SHP77 treated with DMSO at 0.1 percent for 48 hours (cell line): ENCODE results near the gene EPB41.
"Not testable (repeated sequence)": the region's sequence is repeated elsewhere in the genome, so short reads cannot be mapped to it uniquely, and the experiment has no call there.

Source experiments
- DNase-seq: peaks from one replicate; lab custom pipeline; 2025; lab: John Stamatoyannopoulos, UW

Gene EPB41

GRCh38 chr1:29133861-29134694 lies 219.7 kb downstream of the EPB41 start:
- no peak for DNase-seq

GRCh38 chr1:29134695-29135028 lies 220.3 kb downstream of the EPB41 start:
- DNase-seq, result no peak

GRCh38 chr1:29136391-29136915 lies 222.1 kb downstream of the EPB41 start:
- DNase-seq, result no peak

GRCh38 chr1:29142714-29143113 lies 228.3 kb downstream of the EPB41 start:
- no peak for DNase-seq

- no peak for DNase-seq
Measured at GRCh38 chr1:29144178-29144577, 229.8 kb downstream of the EPB41 start.

GRCh38 chr1:29145739-29146437 lies 231.5 kb downstream of the EPB41 start:
- DNase-seq, result no peak

GRCh38 chr1:29148656-29149491 lies 234.5 kb downstream of the EPB41 start:
- DNase-seq, result no peak

- DNase-seq, result not testable (repeated sequence)
Measured at GRCh38 chr1:29150346-29150745, 236.0 kb downstream of the EPB41 start.

GRCh38 chr1:29152046-29152805 lies 237.9 kb downstream of the EPB41 start:
- no peak for DNase-seq

GRCh38 chr1:29156543-29157268 lies 242.3 kb downstream of the EPB41 start:
- no peak for DNase-seq

- DNase-seq, result no peak
Measured at GRCh38 chr1:29157269-29157601, 242.9 kb downstream of the EPB41 start.

GRCh38 chr1:29159773-29160172 lies 245.4 kb downstream of the EPB41 start:
- no peak for DNase-seq

GRCh38 chr1:29162025-29162424 lies 247.7 kb downstream of the EPB41 start:
- DNase-seq, result no peak

GRCh38 chr1:29162476-29163138 lies 248.2 kb downstream of the EPB41 start:
- DNase-seq, result no peak

- DNase-seq, result no peak
Measured at GRCh38 chr1:29164588-29164987, 250.2 kb downstream of the EPB41 start.

- DNase-seq, result no peak
Measured at GRCh38 chr1:29166291-29166878, 252.0 kb downstream of the EPB41 start.

GRCh38 chr1:29167904-29168303 lies 253.5 kb downstream of the EPB41 start:
- no peak for DNase-seq
